GOT3 (cell line): Measurements from ENCODE around the gene RPTOR.
"Not testable (repeated sequence)": the region's sequence is repeated elsewhere in the genome, so short reads cannot be mapped to it uniquely, and the experiment has no call there.

Source experiments
- DNase-seq: peaks from one replicate; lab custom pipeline; 2025; ENCODE audit warnings: mixed read lengths; lab: John Stamatoyannopoulos, UW

The RPTOR gene

DNA sequence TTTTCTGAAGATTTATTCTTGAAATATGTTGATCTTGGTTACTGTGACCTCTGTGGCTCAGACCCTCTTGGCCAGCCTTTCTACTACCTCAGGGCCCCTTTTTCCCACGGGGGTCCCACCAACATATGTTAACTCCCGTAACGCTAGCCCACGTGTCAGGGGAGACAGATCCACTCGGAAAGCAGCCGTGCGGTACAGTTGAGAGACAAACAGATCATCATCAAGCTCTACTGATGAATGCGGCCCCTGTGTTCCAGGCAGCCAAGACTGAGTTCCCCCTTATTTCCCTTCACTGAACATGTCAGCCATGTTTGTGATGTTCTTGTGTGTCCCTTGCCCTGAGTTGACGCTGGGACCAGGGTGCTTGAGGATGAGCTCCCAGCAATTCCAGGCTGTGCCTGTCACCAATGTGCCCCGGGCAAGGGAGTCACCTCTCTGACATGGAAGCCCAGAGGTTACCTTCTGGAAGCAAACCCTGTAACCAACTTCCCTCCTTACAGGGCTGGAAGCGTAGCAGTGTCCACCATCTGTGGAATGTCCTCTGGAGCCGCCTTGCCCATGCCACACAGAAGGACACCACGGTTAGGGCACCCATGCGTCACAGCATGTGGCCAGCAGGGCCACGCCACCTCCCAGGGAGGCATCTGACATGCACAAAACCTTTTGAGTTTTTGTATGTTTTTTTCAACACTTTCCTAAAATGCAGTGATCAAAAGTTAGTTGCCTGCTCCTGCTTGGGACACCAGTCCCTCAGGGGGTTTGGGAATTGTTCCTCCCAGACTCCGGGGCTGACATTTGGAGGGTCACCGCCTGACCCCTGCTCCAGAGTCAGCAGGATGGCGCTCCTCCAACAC is 253.3 kb downstream of the RPTOR start:
- DNase-seq: no peak

DNA sequence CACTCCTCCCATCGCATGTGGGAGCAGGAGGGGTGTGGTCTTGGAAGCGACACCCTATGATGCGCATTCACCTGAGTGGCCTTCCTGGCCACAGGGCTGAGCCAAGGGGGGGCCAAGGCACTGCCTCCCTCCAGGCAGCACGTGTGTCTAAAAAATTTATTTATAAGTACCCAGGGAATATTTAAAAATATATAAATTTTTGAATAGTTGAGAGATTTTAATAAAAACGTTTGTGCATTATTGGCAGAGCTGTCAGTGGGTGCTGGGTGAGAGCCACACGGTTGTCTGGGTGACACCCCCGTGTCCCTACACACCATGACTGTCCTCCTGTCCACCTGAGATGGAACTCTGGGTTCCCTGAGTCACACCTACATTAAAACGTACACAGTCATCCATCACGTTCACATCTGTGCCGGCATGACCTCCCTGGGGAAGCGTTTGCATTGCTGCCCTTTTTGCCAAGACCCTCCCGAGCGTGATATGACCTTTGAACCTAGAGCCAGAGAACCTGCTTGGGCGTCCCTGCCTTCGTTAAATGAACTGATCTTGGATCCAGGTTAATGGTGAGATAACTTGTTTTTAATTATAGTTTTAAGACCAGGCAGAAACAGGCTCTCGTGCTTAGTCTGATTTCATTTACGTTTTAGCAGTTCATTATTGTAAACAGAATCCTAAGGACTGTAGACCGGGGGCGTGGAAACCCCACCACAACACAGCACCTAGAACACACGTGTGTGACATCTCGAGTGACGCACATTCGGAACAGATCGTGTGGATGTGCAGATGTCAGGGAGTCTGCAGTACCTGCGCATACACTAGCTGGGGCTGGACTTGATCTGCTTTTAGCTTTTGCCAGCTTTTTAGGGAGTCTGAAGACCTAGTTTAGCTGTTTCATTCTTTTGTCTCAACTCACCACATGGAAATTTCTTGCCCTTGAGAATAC is 254.2 kb downstream of the RPTOR start:
- DNase-seq: no peak

- DNase-seq: no peak
Observed at GRCh38 chr17:80799538-80800480, 255.2 kb downstream of the RPTOR start.

DNA sequence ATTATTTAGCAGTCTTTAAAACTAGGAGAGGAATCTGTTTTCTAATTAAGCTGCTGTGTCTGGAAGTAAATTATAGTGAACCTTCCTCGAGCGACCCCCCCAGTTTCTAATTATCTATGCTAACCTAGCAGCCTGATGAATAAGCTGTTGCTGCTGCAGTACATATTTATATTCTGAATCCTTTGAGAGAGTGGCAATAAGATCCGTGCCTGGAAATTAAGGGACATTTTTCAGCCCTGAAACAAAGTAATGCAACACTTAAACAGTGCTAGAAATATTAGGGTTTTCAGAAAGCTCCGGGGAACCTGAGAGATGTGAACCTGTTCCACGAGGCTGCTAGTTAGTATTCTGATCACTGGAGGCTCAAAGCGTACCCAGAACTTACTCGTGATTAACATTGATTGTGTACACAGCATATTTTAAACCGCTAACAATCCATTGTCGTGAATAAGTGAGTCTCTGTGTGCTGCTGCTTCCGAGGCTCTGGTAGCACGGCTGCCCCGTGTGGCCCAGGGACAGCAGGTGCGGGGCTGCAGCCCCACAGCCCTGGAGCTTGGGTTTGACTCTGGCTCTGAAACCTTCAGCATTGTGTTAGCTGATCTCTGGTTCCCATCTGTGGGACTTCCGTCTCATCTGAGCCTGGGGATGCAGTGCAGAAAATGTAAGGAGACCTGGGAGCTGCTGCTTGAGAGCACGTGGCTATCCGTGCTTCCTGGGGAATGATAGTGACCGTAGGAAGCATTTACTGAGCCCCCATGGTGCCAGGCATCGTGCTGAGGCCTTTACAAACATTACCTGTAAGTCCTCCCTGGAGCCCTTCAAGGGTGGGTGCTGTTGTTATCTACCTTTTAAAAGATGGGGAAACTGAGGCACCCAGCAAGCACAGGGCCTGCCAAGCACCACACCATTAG is 256.1 kb downstream of the RPTOR start:
- no peak for DNase-seq

DNA sequence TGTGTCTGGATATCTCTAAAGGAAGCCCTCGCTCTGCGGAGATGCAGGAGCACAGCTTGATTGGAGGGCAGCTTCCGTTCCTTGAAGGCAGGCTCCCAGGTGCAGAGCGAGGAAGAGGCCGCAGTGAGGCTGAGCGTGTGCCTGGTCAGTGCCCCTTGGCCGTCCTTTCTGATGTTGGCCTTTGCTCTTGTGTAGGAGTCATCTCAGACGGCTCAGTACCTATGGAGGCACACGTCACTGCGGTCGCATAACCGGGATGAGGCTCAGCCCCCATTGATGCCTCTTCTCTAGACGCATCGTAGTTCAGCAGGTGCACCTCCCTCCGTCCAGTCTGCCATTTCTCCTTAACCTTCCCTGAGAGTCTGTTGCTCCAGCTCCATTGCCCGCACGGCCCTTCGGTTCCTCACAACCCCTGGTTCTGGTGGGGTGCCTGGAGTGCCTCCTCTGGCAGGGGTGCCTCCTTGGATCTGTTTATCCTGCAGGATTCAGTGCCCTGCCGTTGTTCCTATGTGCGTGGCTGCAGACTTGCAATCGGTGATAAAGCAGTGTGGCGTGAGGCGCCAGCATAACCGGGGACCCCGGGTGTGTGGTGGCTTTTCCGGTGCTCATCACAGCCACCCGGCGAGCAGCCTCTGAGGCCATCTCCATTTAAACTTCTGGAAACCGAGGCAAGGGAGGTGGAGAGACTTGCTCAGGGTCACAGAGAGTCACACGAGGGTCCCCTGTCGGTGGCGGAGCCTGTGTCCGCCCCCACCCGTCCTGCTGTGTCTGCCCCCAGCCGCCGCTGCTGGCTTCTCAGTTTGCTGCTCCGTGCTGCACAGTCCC is 258.2 kb downstream of the RPTOR start:
- no peak for DNase-seq

DNA sequence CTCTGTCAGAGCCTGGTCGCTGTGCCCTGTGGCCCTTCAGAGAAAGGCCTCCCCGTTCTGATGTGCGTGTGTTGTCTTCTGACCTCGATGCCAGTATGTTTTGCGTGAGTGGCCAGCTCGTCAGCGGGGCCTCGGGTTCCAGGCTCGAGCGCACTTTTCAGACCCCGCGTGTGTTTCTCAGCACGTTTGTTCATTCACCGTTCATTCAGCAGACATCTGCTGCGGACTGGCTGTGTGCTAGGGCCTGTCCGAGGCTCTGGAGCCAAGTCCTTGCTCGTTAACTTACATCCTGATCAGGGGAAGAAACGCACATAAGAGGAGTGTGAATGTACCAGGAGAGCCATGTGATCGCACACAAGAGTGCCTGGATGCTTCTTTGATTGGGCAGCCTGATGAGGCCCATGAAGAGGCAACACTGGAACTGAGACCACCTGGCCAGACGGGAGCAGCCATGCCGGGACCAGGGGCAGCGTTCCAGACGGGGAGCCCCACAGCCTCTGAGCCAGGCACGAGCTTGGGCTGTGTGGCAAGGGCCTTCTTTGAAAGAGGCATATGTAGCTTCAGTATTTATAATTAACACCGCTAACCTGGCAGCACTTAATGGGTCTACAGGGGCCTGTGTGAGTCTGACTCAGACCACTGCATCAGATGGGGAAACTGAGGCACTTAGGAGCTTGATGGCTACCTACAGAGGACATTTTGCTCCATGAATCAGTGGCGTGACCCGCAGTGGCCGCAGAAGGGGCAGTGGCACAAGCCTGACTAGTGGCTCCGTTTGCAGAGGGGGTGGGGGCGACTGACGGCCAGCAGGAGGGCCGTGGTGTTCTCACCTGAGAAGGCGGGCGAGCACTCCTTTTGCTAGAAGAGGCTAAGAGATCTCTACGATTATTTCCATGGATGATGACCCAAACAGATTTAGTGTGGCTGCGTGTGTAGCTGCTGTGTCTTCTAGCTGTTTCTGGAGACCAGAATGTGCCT is 259.1 kb downstream of the RPTOR start:
- no peak for DNase-seq

- no peak for DNase-seq
Observed at GRCh38 chr17:80804466-80804865, 259.8 kb downstream of the RPTOR start.

DNA sequence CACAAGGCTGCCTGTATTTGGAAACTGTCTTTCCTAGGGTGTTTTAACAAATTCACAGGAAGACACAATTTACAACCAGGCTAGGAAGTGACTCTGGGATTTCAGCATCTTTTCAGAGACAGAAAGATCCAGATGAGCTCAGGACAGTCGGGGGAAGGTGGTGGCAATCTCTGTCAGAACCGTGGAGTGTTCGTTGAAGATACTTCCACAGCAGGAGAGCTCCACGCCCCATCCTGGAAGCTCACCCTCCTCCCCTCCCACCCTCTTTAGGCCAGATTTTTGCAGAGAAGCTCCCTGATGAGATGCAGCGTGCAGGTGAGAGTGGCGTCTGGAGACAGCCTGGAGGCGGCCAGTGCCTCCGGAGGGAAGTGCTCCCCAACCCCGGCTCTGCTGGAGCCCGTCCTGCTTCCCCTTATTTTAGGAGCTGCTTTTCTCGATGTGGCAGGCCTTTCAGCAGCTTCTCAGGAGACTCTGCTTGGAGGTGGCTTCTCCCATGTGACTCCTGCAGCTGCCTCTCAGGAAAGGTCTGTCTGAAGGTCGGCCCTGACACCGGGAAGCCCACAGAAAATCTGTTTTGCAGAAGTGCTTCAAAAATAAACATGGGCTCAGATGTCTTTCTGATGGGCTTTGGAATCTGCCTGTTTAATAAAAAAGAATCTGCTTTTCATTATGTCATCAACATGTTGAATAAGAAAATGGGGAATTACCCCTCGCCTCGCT is 260.6 kb downstream of the RPTOR start:
- no peak for DNase-seq

DNA sequence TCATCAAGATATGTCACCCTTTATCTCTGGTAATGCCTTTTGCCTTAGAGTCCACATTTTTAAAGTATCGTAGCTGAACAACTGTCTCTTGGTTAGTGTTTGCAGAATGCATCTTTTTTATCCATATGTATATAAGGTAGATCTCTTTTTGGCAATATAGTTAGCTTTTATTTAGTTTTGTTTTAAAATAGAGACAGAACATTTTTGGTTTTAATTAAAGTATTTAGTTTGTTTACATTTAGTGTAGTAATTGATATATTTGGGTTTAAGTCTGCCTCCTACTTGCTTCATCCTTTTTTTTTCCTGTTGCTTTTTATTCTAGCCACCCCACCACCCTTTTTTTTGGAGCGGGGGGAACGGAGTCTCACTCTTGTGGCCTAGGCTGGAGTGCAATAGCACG is 262.4 kb downstream of the RPTOR start:
- no peak for DNase-seq

GRCh38 chr17:80807882-80808281 is 263.2 kb downstream of the RPTOR start:
- no peak for DNase-seq

DNA sequence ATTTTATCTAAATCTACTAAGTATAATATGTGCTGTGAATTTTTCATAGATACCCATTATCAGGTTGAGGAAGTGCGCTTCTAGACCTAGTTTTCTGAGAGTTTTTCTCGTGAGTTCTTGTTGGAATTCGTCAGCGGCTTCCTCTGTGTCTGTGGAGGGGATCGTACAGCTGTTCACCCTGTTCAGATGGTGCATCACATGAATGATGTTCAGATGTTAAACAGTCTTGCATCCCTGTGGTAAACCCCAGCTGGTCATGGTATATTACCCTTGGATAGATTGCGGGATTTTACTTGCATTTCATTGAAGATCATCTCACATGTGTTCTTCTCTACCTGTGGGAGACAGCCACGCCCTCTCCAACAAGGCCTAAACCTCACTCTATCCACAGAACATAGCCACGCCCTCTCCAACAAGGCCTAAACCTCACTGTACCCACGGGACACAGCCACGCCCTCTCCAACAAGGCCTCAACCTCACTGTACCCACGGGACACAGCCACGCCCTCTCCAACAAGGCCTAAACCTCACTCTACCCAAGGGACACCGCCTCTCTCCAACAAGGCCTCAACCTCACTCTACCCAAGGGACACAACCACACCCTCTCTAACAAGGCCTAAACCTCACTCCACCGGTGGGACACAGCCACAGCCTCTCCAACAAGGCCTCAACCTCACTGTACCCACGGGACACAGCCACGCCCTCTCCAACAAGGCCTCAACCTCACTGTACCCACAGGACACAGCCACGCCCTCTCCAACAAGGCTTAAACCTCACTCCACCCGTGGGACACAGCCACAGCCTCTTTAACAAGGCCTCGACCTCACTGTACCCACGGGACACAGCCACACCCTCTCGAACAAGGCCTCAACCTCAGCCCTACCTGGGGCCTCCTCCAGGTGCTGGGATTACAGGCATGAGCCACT is 266.8 kb downstream of the RPTOR start:
- no peak for DNase-seq

DNA sequence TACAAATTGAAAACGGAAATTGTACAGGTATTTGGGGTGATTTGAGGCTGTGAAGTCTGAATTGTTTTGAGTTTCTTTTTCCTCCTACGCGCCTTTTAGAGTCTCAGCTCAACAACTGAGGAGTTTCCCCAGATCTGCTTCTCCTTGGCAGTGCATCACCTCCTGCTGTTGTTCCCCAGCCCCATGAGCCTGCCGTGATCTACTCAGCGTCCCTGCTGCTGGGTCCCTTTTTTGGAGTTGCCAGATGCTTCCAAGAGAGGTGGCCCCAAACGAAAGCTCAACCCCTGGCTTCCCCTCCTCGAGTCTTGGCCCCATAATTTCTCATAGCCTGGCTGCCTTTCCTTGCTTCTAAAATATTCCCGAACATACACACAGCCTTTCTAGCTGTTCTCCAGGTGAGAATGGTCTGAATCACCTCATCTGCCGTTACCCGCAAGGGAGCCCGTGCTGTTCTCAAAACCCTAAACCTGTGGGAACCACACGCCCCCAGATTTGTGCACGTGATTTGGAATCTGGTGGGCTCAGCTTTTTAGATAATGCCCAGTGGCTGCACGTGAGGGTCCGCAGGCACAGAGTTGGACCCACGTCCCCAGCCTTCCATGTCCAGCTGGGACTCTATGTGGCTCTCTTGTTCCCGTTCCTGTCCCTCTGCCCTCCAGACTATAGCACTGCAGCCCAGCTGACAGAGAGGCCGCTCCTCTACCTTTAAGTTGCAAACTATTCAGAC is 267.9 kb downstream of the RPTOR start:
- DNase-seq: no peak

GRCh38 chr17:80813318-80813717 is 268.7 kb downstream of the RPTOR start:
- no peak for DNase-seq

DNA sequence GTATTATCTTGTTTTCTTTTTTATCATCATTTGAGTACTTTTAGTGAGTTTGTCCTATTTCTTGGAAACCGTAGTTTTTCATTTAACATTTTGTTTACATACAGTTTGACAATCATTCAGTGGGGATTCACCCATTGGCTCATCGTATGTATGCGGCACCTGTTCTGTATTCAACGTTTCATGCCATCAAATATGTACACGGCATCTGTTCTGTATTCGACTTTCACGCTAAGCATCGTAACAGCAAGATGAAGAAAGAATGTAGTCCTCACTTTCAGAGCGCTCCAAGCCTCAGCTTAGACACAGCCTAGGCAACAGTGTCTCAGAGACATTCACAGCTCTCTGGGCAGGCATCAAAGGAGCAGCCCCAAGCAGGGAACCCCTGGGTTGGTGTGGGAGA is 269.9 kb downstream of the RPTOR start:
- DNase-seq: no peak

DNA sequence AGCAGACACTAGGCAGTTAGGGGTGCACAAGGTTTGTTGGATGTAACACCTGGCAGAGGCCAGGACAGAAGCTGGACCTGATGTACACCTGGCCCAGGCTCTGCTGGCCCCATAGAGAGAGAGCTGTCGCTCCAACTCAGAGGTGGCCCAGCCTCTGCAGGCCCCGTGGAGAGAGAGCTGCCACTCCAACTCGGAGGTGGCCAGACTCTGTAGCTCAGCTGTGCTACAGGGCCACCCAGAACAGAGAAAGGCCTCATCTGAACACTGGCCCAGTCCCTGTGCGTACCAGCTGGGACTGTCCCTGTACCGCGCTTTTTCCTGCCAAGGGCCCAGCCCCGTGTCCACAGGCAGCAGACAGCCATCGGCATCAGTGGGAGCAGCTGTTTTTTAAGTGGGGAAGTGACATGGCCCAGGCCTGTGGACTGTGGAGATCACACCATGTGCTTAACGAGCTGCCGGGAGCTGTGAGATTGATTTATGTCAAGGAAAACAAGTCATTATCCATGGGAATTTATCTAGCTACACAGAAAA is 270.6 kb downstream of the RPTOR start:
- no peak for DNase-seq

- DNase-seq: not testable (repeated sequence)
Observed at GRCh38 chr17:80815718-80816117, 271.1 kb downstream of the RPTOR start.
